Keratinocyte (primary cell): Measurements from ENCODE around the gene FOXJ2. TPM values are rescaled to one million over a fixed set of nuclear protein-coding genes. Genes with fewer than 3 reads are reported as not detected.

Source experiments
- DNase-seq: peaks from one replicate; pipeline ENCODE4 v3.0.0-alpha.2; 2011; ENCODE audit warnings: low read depth, missing footprints, low spot score
- FAIRE-seq: peaks from 2 replicates; lab custom pipeline; 2011; peaks lifted over from hg19 to GRCh38; lab: Jason Lieb, UNC
- H2AFZ ChIP-seq: 2 replicates; pipeline ENCODE4 v1.6.0; 2012; ENCODE audit warnings: low read length, control low read depth, inconsistent platforms; ENCODE audit not compliant: control insufficient read depth
- H3K27ac ChIP-seq: 2 replicates; pipeline ENCODE4 v1.5.1; 2011; ENCODE audit warnings: low read length; ENCODE audit not compliant: control insufficient read depth, insufficient read depth
- H3K27me3 ChIP-seq: 3 replicates; pipeline ENCODE4 v1.6.0; 2011; ENCODE audit warnings: low read length; ENCODE audit not compliant: control insufficient read depth, insufficient read depth; ENCODE audit errors: extremely low read depth
- H3K36me3 ChIP-seq, 2 experiments: 2 replicates in 1 of 2; 3 replicates in 1 of 2; pipeline ENCODE4 v1.5.1; 2011; ENCODE audit warnings: low read length in 2 of 2, mild to moderate bottlenecking in 1 of 2; ENCODE audit not compliant: control insufficient read depth in 2 of 2, insufficient read depth in 2 of 2; ENCODE audit errors: extremely low read depth in 1 of 2
- H3K4me1 ChIP-seq: 3 replicates; pipeline ENCODE4 v1.5.1; 2011; ENCODE audit warnings: low read length; ENCODE audit not compliant: control insufficient read depth, insufficient read depth; ENCODE audit errors: extremely low read depth
- H3K4me2 ChIP-seq: 3 replicates; pipeline ENCODE4 v1.6.0; 2011; ENCODE audit warnings: low read depth, low read length; ENCODE audit not compliant: control insufficient read depth, insufficient read depth; ENCODE audit errors: extremely low read depth
- H3K4me3 ChIP-seq, 3 experiments: fragments of 200-600 bp in 1 of 3; sonication (generic) in 1 of 3; 2 replicates in 2 of 3; 3 replicates in 1 of 3; pipeline ENCODE4 v1.5.1; 2011 to 2016; ENCODE audit warnings: low read length in 3 of 3, mild to moderate bottlenecking in 3 of 3, control low read depth in 2 of 3, inconsistent platforms in 1 of 3, low read depth in 1 of 3, mixed read lengths in 1 of 3, mixed run types in 1 of 3, moderate library complexity in 1 of 3; ENCODE audit not compliant: control insufficient read depth in 2 of 3, insufficient read depth in 2 of 3; ENCODE audit errors: extremely low read depth in 1 of 3
- H3K79me2 ChIP-seq: 2 replicates; pipeline ENCODE4 v1.6.0; 2012; ENCODE audit warnings: low read length; ENCODE audit not compliant: control insufficient read depth, insufficient read depth
- H3K9ac ChIP-seq: 3 replicates; pipeline ENCODE4 v1.6.0; 2011; ENCODE audit warnings: low read length; ENCODE audit not compliant: control insufficient read depth, insufficient read depth; ENCODE audit errors: extremely low read depth
- H3K9me1 ChIP-seq: 3 replicates; pipeline ENCODE4 v1.6.0; 2011; ENCODE audit warnings: low read length; ENCODE audit not compliant: control insufficient read depth, insufficient read depth; ENCODE audit errors: extremely low read depth
- H3K9me3 ChIP-seq: 2 replicates; pipeline ENCODE4 v1.5.1; 2012; ENCODE audit warnings: low read depth, low read length; ENCODE audit not compliant: control insufficient read depth
- H4K20me1 ChIP-seq: 3 replicates; pipeline ENCODE4 v1.6.0; 2011; ENCODE audit warnings: low read length; ENCODE audit not compliant: control insufficient read depth, insufficient read depth; ENCODE audit errors: extremely low read depth
- CTCF ChIP-seq, 3 experiments: IDR thresholded peaks in 1 of 3; conservative IDR thresholded peaks in 1 of 3; optimal IDR thresholded peaks in 1 of 3; 2 replicates in 2 of 3; 3 replicates in 1 of 3; pipeline versions ENCODE3 to v1.5.1; 2011; ENCODE audit warnings: low read length in 3 of 3, mild to moderate bottlenecking in 3 of 3, moderate library complexity in 2 of 3, control low read depth in 1 of 3, inconsistent platforms in 1 of 3; ENCODE audit not compliant: insufficient read depth in 2 of 3; ENCODE audit errors: extremely low read depth in 1 of 3
- EZH2 ChIP-seq: IDR thresholded peaks from one replicate; pipeline ENCODE4 v1.6.1; 2012; ENCODE audit warnings: inconsistent platforms, mild to moderate bottlenecking, low read length, moderate library complexity
- dilution Hi-C: fragments of 300-500 bp; cut with MboI; formaldehyde crosslinking; loops from one replicate; pipeline ENCODE4 v1.7.0; 2020; ENCODE audit warnings: low sequenced_read_pairs; ENCODE audit not compliant: extremely low pct_ligation_motif_present
- polyA plus RNA-seq, 5 experiments: library from polyadenylated mRNA; depleted of rRNA in 3 of 5; stranded (reverse) in 3 of 5; stranded (forward) in 1 of 5; unstranded in 1 of 5; fragments of >200 nt; gene quantifications; 1 replicate in 1 of 5; 2 replicates in 3 of 5; 3 replicates in 1 of 5; pipeline versions ENCODE4 v1.2.1 to v1.2.3, GENCODE V29; 2011 to 2012; ENCODE audit warnings: missing spikeins in 2 of 5, low read depth in 1 of 5, low replicate concordance in 1 of 5

Gene FOXJ2
- polyA plus RNA-seq, 1 donor (not counting 4 experiments of a cell fraction or from before 2014, with no cell fraction given), result 4.2 TPM

- H3K4me3 ChIP-seq, result peak overlapping the region in 1 of 3 experiments; percentile 43
- H3K36me3 ChIP-seq, result no peaks in the 10 kb centered on the region
- no peaks in the 10 kb centered on the region for H3K9me1 ChIP-seq
- H2AFZ ChIP-seq, result peak overlapping the region; percentile 78
- H3K4me1 ChIP-seq, result peaks cover 11% of the 10 kb centered on the region
- peaks cover 2% of the 10 kb centered on the region for H3K79me2 ChIP-seq
- H3K9ac ChIP-seq, result peak overlapping the region; percentile 97
- no peak for DNase-seq
- H3K27ac ChIP-seq, result peak overlapping the region; percentile 98
- H3K4me2 ChIP-seq, result peak overlapping the region; percentile 84
- dilution Hi-C loops, result no loop called here
- no peak for FAIRE-seq
- TF ChIP-seq CTCF (optimal IDR thresholded peaks at IDR 0.05 in 1 of 3, IDR thresholded peaks at IDR 0.05 in 1 of 3, conservative IDR thresholded peaks at IDR 0.05 in 1 of 3; ENCODE audit: extremely low read depth in 1 of 3, insufficient read depth in 2 of 3, low read length in 3 of 3) (no peak), EZH2 (no peak)
- no peaks in the 10 kb centered on the region for H3K9me3 ChIP-seq
- H4K20me1 ChIP-seq, result no peaks in the 10 kb centered on the region
- no peaks in the 10 kb centered on the region for H3K27me3 ChIP-seq
These were observed 4.7 kb upstream of the FOXJ2 start for GRCh38 chr12:8027856-8028255.

- Histone ChIP-seq H3K27me3 (no peaks in the 10 kb centered on the region), H3K4me2 (no peak overlapping the region), H2AFZ (no peak overlapping the region), H3K79me2 (peaks cover 7% of the 10 kb centered on the region), H3K4me1 (peaks cover 13% of the 10 kb centered on the region), H4K20me1 (no peaks in the 10 kb centered on the region), H3K9me1 (no peaks in the 10 kb centered on the region), H3K9ac (no peak overlapping the region), H3K27ac (no peak overlapping the region), H3K9me3 (no peaks in the 10 kb centered on the region), H3K4me3 (no peak overlapping the region), H3K36me3 (no peaks in the 10 kb centered on the region)
- TF ChIP-seq EZH2, result no peak
- no peak for TF ChIP-seq CTCF (optimal IDR thresholded peaks at IDR 0.05 in 1 of 3, IDR thresholded peaks at IDR 0.05 in 1 of 3, conservative IDR thresholded peaks at IDR 0.05 in 1 of 3; ENCODE audit: extremely low read depth in 1 of 3, insufficient read depth in 2 of 3, low read length in 3 of 3)
- DNase-seq, result no peak
- no peak for FAIRE-seq
- dilution Hi-C loops, result no loop called here
These were observed 4.2 kb upstream of the FOXJ2 start for GRCh38 chr12:8028267-8028666.
